GM15510 (cell line): ENCODE data around the gene SDF2L1.

ENCODE experiments used
- POLR2A ChIP-seq: IDR thresholded peaks from 3 replicates; pipeline ENCODE4 v1.6.1; 2011; ENCODE audit warnings: borderline replicate concordance; ENCODE audit not compliant: insufficient read length; ENCODE audit errors: extremely low read depth

SDF2L1 gene

GRCh38 chr22:21669026-21669425 lies 26.9 kb downstream of the SDF2L1 start:
- TF ChIP-seq POLR2A: no peak

GRCh38 chr22:21672107-21672629 lies 30.1 kb downstream of the SDF2L1 start:
- TF ChIP-seq POLR2A: no peak

- TF ChIP-seq POLR2A: no peak
Measured at GRCh38 chr22:21673534-21674321, 31.6 kb downstream of the SDF2L1 start.

GRCh38 chr22:21674638-21675245 lies 32.6 kb downstream of the SDF2L1 start:
- no peak for TF ChIP-seq POLR2A

- TF ChIP-seq POLR2A: no peak
Measured at GRCh38 chr22:21677606-21678443, 35.7 kb downstream of the SDF2L1 start.

GRCh38 chr22:21679383-21679782 lies 37.3 kb downstream of the SDF2L1 start:
- no peak for TF ChIP-seq POLR2A

- TF ChIP-seq POLR2A: no peak
Measured at GRCh38 chr22:21680830-21681565, 38.9 kb downstream of the SDF2L1 start.

- no peak for TF ChIP-seq POLR2A
Measured at GRCh38 chr22:21681566-21682370, 39.7 kb downstream of the SDF2L1 start.

- no peak for TF ChIP-seq POLR2A
Measured at GRCh38 chr22:21682385-21683175, 40.5 kb downstream of the SDF2L1 start.

GRCh38 chr22:21683401-21683811 lies 41.3 kb downstream of the SDF2L1 start:
- no peak for TF ChIP-seq POLR2A

GRCh38 chr22:21684492-21685163 lies 42.5 kb downstream of the SDF2L1 start:
- no peak for TF ChIP-seq POLR2A

GRCh38 chr22:21685164-21685513 lies 43.0 kb downstream of the SDF2L1 start:
- TF ChIP-seq POLR2A: no peak
